ENCODE results near the gene NR1D2. TPM values are rescaled to one million over a fixed set of nuclear protein-coding genes. Genes with fewer than 3 reads are reported as not detected.
"Not testable (repeated sequence)": the region's sequence is repeated elsewhere in the genome, so short reads cannot be mapped to it uniquely, and the experiment has no call there.

NR1D2 gene
- polyA plus RNA-seq, 1 donor, result 14.1 TPM

DNA sequence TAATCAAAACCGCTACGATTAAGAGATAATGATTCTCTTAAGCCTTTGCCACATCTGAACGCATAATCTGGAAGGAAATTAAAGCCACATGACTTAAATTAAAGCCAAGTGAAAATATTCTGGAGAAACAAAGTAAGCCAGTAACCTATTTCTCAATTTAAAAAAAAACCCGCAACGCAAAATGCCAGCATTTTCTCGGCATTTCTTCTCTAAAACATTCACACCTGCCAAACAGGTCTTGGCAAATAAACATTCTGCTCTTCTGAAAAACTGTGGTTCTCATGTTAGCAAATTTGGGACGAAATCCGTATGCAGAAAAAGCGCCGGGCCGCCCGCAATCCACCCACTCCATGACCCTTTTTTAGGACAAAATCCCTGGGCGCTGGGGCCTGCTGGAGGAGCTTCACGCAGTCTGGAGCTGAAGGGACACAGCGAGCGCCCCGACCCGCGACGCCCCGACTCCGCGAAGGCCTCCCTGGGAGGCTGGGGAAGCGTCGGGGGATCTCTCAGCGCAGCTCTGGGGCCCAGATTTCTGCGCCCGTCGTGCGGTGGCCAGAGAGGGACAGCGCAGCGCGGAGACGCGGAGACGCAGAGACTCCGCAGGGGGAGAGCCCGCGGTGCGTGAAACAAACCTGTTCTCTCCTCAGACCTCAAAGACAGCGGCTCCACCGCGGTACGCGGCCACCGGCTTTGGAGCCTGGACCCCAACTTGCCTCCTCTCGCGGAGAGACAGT lies 28.8 kb upstream of the NR1D2 start:
- H3K4me1 ChIP-seq (ENCODE audit: control insufficient read depth, insufficient read depth, low read length), result peaks cover 13% of the 10 kb centered on the region
- H3K36me3 ChIP-seq (ENCODE audit: control insufficient read depth, insufficient read depth, low read length), result peaks cover 14% of the 10 kb centered on the region
- 48% methylated on average over 4 of the region's 48 CpGs for WGBS (ENCODE audit: insufficient coverage, low lambda C conversion rate)
- peak overlapping the region; percentile 71 for H3K4me3 ChIP-seq (ENCODE audit: low read length)
- no peak for DNase-seq
- peak overlapping the region; percentile 83 for H3K27ac ChIP-seq (ENCODE audit: low read length)
- H3K27me3 ChIP-seq (ENCODE audit: control insufficient read depth, insufficient read depth, low read length), result no peaks in the 10 kb centered on the region
- H3K9me3 ChIP-seq (ENCODE audit: control insufficient read depth, low read depth, low read length), result no peaks in the 10 kb centered on the region

DNA sequence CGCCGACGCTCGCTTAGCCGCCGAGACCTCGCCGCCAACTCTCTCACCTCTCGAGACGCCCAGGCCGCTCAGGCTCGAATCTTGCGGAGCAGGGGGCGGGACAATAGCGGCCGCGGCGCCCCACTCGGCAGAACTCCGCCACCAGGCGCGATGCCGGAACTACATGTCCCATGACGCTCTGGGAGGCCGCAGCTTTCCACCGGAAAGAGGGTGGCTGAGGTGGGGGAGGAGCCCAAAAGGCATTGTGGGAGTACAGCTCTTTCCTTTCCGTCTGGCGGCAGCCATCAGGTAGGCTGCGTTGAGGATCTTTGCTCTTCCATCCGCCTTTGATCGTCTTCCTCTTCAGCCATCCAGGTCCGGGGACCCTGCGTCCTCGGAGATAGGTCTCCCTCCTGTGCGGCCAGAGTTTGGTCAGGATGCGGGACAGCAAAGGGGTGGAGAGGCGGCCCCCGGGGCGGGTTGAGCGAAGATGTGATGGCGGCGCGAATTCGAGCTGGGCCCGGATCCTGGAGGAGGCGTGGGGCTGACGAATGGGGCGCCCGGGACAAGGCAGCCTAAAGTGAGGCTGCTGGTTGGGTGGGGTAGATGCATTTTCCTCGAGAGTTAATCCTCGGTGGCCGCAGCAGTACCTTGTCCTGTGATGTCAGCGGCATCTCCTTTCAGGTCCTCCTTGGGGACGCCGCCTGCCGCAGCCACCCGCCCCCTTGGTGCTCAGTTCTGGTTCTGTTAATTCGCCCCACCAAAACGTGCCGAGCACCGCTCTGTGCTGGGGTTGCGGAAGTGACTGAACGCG lies 28.0 kb upstream of the NR1D2 start, which contains the start of the genes NKIRAS1 and RPL15:
TSS of gene NKIRAS1 (minus strand) at position 105 of the 793 bp plus-strand sequence. CDS start 6,086 bp downstream, outside the sequence.
TSS of gene RPL15 (plus strand) at position 247 of the 793 bp plus-strand sequence. CDS start 728 bp downstream, outside the sequence.
- H3K4me1 ChIP-seq (ENCODE audit: control insufficient read depth, insufficient read depth, low read length), result peaks cover 13% of the 10 kb centered on the region
- H3K9me3 ChIP-seq (ENCODE audit: control insufficient read depth, low read depth, low read length), result no peaks in the 10 kb centered on the region

DNA sequence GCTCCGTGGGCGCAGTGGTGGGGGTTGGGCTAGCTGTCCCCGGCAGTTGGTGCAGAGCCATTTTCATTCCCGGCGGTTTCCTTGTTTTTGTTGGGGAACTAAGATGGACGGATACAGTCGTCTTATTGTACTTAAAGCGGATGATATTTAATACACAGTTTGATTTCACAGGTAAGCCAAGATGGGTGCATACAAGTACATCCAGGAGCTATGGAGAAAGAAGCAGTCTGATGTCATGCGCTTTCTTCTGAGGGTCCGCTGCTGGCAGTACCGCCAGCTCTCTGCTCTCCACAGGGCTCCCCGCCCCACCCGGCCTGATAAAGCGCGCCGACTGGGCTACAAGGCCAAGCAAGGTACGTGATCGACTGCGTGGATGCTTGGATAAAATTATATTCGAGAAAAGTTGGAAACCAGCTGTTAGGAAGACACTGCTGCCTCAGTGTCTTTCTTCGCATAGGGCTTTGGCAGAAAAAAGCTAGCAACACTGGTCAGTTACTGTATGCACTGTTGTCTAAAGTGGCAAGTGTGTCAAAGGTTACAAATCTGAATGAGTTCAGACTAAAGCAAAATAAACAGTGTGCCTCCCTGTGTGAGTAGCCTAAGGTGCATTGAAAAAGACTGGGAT lies 27.3 kb upstream of the NR1D2 start:
- H3K27me3 ChIP-seq (ENCODE audit: control insufficient read depth, insufficient read depth, low read length); H3K9me3 ChIP-seq (ENCODE audit: control insufficient read depth, low read depth, low read length): not testable (repeated sequence)
- no CpG with 5 or more reads among the region's 21 CpGs for WGBS (ENCODE audit: insufficient coverage, low lambda C conversion rate)
- Histone ChIP-seq H3K36me3 (ENCODE audit: control insufficient read depth, insufficient read depth, low read length) (peaks cover 18% of the 10 kb centered on the region), H3K27ac (ENCODE audit: low read length) (peak overlapping the region; percentile 87), H3K4me3 (ENCODE audit: low read length) (peak overlapping the region; percentile 71), H3K4me1 (ENCODE audit: control insufficient read depth, insufficient read depth, low read length) (peaks cover 13% of the 10 kb centered on the region)
- peak in 1 of 2 donors; percentile 30 for DNase-seq

More for the DNA sequence above, 28.0 kb upstream of the NR1D2 start, which contains the start of the genes NKIRAS1 and RPL15:
- Histone ChIP-seq H3K27ac (ENCODE audit: low read length) (peak within 1 kb of the TSS; percentile 87), H3K27me3 (ENCODE audit: control insufficient read depth, insufficient read depth, low read length) (no peaks in the 10 kb centered on the region), H3K36me3 (ENCODE audit: control insufficient read depth, insufficient read depth, low read length) (peaks cover 18% of the 10 kb centered on the region), H3K4me3 (ENCODE audit: low read length) (peak within 1 kb of the TSS; percentile 71)
- no CpG with 5 or more reads among the region's 64 CpGs for WGBS (ENCODE audit: insufficient coverage, low lambda C conversion rate)
- DNase-seq, result peak; percentile 97 to 98

DNA sequence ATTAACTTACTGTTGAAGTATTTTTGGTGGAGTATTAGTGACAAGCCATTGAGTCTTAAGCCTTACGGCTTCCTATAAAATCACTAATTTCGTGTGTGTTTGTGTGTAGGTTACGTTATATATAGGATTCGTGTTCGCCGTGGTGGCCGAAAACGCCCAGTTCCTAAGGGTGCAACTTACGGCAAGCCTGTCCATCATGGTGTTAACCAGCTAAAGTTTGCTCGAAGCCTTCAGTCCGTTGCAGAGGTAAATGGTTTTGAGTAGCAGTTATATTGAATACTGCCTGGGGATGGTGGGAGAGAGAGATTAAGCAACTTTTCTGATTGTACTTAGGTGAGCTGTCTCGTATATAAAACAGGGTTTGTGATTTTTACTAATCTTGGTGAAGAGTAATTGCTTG lies 26.8 kb upstream of the NR1D2 start:
- H3K27ac ChIP-seq (ENCODE audit: low read length); DNase-seq: not testable (repeated sequence)
- H3K4me1 ChIP-seq (ENCODE audit: control insufficient read depth, insufficient read depth, low read length), result peaks cover 13% of the 10 kb centered on the region

DNA sequence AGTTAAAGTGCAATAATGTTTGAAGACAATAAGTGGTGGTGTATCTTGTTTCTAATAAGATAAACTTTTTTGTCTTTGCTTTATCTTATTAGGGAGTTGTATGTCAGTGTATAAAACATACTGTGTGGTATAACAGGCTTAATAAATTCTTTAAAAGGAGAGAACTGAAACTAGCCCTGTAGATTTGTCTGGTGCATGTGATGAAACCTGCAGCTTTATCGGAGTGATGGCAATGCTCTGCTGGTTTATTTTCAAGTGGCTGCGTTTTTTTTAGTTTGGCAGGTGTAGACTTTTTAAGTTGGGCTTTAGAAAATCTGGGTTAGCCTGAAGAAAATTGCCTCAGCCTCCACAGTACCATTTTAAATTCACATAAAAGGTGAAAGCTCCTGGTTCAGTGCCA lies 25.5 kb upstream of the NR1D2 start:
- Histone ChIP-seq H3K36me3 (ENCODE audit: control insufficient read depth, insufficient read depth, low read length) (peaks cover 18% of the 10 kb centered on the region), H3K4me3 (ENCODE audit: low read length) (no peak overlapping the region), H3K27me3 (ENCODE audit: control insufficient read depth, insufficient read depth, low read length) (no peaks in the 10 kb centered on the region), H3K27ac (ENCODE audit: low read length) (no peak overlapping the region), H3K9me3 (ENCODE audit: control insufficient read depth, low read depth, low read length) (no peaks in the 10 kb centered on the region), H3K4me1 (ENCODE audit: control insufficient read depth, insufficient read depth, low read length) (peaks cover 13% of the 10 kb centered on the region)
- WGBS (ENCODE audit: insufficient coverage, low lambda C conversion rate), result 60% methylated on average over 1 of the region's 2 CpGs
- no peak for DNase-seq

More for the DNA sequence above, 26.8 kb upstream of the NR1D2 start:
- not testable (repeated sequence) for H3K9me3 ChIP-seq (ENCODE audit: control insufficient read depth, low read depth, low read length); H3K27me3 ChIP-seq (ENCODE audit: control insufficient read depth, insufficient read depth, low read length)
- Histone ChIP-seq H3K36me3 (ENCODE audit: control insufficient read depth, insufficient read depth, low read length) (peaks cover 18% of the 10 kb centered on the region), H3K4me3 (ENCODE audit: low read length) (peak overlapping the region; percentile 71)
- no CpG with 5 or more reads among the region's 12 CpGs for WGBS (ENCODE audit: insufficient coverage, low lambda C conversion rate)

DNA sequence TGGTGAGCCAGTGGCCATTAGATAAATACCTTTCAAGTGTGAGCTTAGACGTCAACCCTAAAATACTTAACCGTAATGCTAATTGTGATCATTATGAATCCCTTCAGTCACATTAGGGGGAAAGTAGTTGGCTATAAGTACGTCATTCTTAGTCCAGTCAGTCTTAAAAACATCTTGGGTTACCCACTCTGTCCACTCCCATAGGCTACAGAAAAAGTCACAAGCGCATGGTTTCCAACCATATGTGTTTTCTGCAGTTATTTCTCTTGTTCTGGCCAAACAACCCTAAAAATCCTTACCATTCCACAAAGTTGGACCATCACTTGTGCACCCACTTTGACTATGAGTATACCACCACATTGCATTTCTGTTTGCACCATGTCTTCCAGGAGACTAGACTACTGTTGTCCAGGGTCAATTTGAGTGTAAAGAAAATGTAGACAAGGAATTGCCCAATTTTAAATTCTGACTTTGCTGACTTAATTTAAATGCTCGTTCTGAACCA lies 24.9 kb upstream of the NR1D2 start:
- no peak overlapping the region for H3K27ac ChIP-seq (ENCODE audit: low read length)
- no peak for DNase-seq
- 71% methylated on average over 1 of the region's 5 CpGs for WGBS (ENCODE audit: insufficient coverage, low lambda C conversion rate)
- no peak overlapping the region for H3K4me3 ChIP-seq (ENCODE audit: low read length)
- peaks cover 18% of the 10 kb centered on the region for H3K36me3 ChIP-seq (ENCODE audit: control insufficient read depth, insufficient read depth, low read length)
- H3K27me3 ChIP-seq (ENCODE audit: control insufficient read depth, insufficient read depth, low read length), result no peaks in the 10 kb centered on the region
- no peaks in the 10 kb centered on the region for H3K9me3 ChIP-seq (ENCODE audit: control insufficient read depth, low read depth, low read length)
- H3K4me1 ChIP-seq (ENCODE audit: control insufficient read depth, insufficient read depth, low read length), result peaks cover 13% of the 10 kb centered on the region

DNA sequence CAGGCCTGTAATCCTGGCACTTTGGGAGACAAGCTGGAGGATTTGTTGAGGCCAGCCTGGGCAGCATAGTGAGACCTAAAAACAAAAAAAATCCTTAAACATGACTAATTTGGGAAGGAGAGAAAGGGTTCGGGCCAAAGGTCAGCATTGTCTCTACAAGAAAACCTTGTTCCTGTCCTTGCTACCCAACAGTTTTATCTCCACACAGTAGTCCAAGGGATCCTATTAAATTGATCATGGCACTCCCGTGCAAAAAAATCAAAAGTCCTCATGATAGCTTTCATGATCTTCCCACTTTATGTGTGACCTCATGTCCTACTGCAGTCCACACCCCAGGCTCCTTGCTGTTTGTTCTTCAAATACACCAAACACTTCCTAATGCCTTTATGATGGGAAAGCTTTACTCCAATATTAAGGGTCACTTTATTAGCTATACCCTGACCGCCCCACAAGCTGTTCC lies 24.0 kb upstream of the NR1D2 start:
- Histone ChIP-seq H3K9me3 (ENCODE audit: control insufficient read depth, low read depth, low read length) (no peaks in the 10 kb centered on the region), H3K36me3 (ENCODE audit: control insufficient read depth, insufficient read depth, low read length) (peaks cover 18% of the 10 kb centered on the region), H3K27ac (ENCODE audit: low read length) (no peak overlapping the region), H3K4me1 (ENCODE audit: control insufficient read depth, insufficient read depth, low read length) (peaks cover 7% of the 10 kb centered on the region), H3K4me3 (ENCODE audit: low read length) (no peak overlapping the region), H3K27me3 (ENCODE audit: control insufficient read depth, insufficient read depth, low read length) (no peaks in the 10 kb centered on the region)
- 20% methylated on average over 1 of the region's 3 CpGs for WGBS (ENCODE audit: insufficient coverage, low lambda C conversion rate)
- DNase-seq, result no peak

DNA sequence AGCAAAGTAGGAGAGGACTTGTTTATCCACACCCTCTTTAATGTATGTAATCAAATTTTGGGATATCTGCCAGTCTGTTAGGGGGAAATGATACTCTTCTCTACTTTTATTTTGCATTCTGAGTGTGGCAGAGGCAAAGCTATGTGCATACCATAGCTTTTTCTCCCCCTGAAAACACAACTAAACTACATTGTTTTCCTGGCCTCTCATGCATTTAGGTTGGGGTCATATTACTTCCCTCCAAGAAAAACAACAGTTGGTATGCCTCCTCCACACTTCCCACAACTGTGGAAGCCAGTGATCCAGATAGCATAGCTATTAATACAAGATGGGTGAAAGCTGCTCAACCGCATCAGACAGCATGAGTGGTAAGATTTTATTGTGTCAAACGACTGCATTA lies 21.3 kb upstream of the NR1D2 start:
- WGBS (ENCODE audit: insufficient coverage, low lambda C conversion rate), result no CpG with 5 or more reads among the region's 2 CpGs
- H3K36me3 ChIP-seq (ENCODE audit: control insufficient read depth, insufficient read depth, low read length), result peaks cover 12% of the 10 kb centered on the region
- H3K4me1 ChIP-seq (ENCODE audit: control insufficient read depth, insufficient read depth, low read length), result peaks cover 2% of the 10 kb centered on the region
- DNase-seq, result no peak
- H3K27ac ChIP-seq (ENCODE audit: low read length), result no peak overlapping the region
- H3K9me3 ChIP-seq (ENCODE audit: control insufficient read depth, low read depth, low read length), result no peaks in the 10 kb centered on the region
- H3K4me3 ChIP-seq (ENCODE audit: low read length), result no peak overlapping the region
- no peaks in the 10 kb centered on the region for H3K27me3 ChIP-seq (ENCODE audit: control insufficient read depth, insufficient read depth, low read length)

DNA sequence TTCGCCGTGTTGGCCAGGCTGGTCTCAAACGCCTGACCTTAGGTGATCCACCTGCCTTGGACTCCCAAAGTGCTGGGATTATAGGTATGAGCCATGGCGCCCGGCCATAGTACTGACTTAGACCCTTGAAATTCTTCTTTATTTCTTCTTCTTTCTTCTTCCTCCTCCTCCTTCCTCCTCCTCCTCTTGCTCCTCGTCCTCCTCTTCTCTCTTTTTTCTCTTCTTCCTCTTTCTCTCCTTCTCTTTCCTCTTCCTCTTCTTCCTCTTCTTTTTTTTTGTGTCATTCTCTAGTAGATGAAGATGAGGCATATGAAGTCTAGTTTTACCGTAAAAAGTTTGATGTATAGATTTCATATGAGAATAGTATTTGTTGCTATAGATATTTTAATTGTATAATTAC lies 18.8 kb upstream of the NR1D2 start:
- DNase-seq, result no peak
- WGBS (ENCODE audit: insufficient coverage, low lambda C conversion rate), result 90% methylated on average over 3 of the region's 7 CpGs
- Histone ChIP-seq H3K9me3 (ENCODE audit: control insufficient read depth, low read depth, low read length) (no peaks in the 10 kb centered on the region), H3K27me3 (ENCODE audit: control insufficient read depth, insufficient read depth, low read length) (no peaks in the 10 kb centered on the region), H3K4me1 (ENCODE audit: control insufficient read depth, insufficient read depth, low read length) (no peaks in the 10 kb centered on the region), H3K27ac (ENCODE audit: low read length) (no peak overlapping the region), H3K36me3 (ENCODE audit: control insufficient read depth, insufficient read depth, low read length) (peaks cover 4% of the 10 kb centered on the region), H3K4me3 (ENCODE audit: low read length) (no peak overlapping the region)

DNA sequence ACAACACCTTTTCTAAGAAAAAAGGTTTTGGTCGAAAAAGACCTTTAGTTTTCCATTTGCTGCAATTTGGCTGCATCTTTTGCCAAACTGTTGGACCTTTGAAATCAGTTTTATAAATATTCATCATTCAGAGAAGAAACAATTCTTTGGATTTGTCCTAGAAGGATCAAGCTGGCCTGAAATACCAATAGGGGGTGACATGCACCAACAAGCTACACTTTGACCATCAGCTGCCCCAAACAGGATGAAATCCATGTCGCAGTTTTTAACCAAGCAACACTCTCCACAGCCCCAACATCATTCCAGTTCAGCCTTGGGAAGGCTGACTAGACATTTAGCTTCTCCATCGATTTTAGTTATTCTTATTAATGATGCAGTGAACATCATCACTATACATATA lies 18.4 kb upstream of the NR1D2 start:
- Histone ChIP-seq H3K27me3 (ENCODE audit: control insufficient read depth, insufficient read depth, low read length) (no peaks in the 10 kb centered on the region), H3K9me3 (ENCODE audit: control insufficient read depth, low read depth, low read length) (no peaks in the 10 kb centered on the region), H3K4me3 (ENCODE audit: low read length) (no peak overlapping the region), H3K36me3 (ENCODE audit: control insufficient read depth, insufficient read depth, low read length) (peaks cover 4% of the 10 kb centered on the region), H3K27ac (ENCODE audit: low read length) (no peak overlapping the region), H3K4me1 (ENCODE audit: control insufficient read depth, insufficient read depth, low read length) (no peaks in the 10 kb centered on the region)
- no peak for DNase-seq
- 91% methylated on average over 1 of the region's 3 CpGs for WGBS (ENCODE audit: insufficient coverage, low lambda C conversion rate)
